ENCODE measurements around the gene NACC2. TPM values are rescaled to one million over a fixed set of nuclear protein-coding genes. Genes with fewer than 3 reads are reported as not detected.
A peak's percentile ranks its signal among the peaks of the same experiment; 100 is the strongest.
"Not testable (repeated sequence)": the region's sequence is repeated elsewhere in the genome, so short reads cannot be mapped to it uniquely, and the experiment has no call there.

NACC2 gene
- total RNA-seq, 2 experiments from 2014 or later = 4.2 to 5.2 TPM

GRCh38 chr9:136107953-136108647, 13.0 kb upstream of the NACC2 start:
- ATAC-seq (no peak), DNase-seq (no peak)
- ChIA-PET CTCF (interaction anchor here (1.1 to 1.4 kb wide), 2 partner anchors 12 to 14 kb away, joined by 3 read pairs; no protein-coding TSS in a partner anchor), POLR2A (no interaction called here)
- peak overlapping the region; percentile 78 for H3K4me3 Mint-ChIP-seq
- H3K4me1 Mint-ChIP-seq = peaks cover 57% of the 10 kb centered on the region
- H3K9me3 Mint-ChIP-seq (ENCODE audit: low read depth) = no peaks in the 10 kb centered on the region
- intact Hi-C loops (cut with DNase I, micrococcal nuclease) = loop anchor here (2.0 to 5.0 kb wide), 5 partner anchors 116 to 375 kb away; partner anchors contain the start of genes CAMSAP1 (in 1 of the 2), DNLZ (in 1 of the 2), SEC16A (in 1 of the 2) and SNAPC4 (in 1 of the 2)
- no peaks in the 10 kb centered on the region for H3K36me3 Mint-ChIP-seq (ENCODE audit: low read depth)
- H3K27me3 Mint-ChIP-seq = no peaks in the 10 kb centered on the region
- peak overlapping the region; percentile 84 for H3K27ac Mint-ChIP-seq

DNA sequence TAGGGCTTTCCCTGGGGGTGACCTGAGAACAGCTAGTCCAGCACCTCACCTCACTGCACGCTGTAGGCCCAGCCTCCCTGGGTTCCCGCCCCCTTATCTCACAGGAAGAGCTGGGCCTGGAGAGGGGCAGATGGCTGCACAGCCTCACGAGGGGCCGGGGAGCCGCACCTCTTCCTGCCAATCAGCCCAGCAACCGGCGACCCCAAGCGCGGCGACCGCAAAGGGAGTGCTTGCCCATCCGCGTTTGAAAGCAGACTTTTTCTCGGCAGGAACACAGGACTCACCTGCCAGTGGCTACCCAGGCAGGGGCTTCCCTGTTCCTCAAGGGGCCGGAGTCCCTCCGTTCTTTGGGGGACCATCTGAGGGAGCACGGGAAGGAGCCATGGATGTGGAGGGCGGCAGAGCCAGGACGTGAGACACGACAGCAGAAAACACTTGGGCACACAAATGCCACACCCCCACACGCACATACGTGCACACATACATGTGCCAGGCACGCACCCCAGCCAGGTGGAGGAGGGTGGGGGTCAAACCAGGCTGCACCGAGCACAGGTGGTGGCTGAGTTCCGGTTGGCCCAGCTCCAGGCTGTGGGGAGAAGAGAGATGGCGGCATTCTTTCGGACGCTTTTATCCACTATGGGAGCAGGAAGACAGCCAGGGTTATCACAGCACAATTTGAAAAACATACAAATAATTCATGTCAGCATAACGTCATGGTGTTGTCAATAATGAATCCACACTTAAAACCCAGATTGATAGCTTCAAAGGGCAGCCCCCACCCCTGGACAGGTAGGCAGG, 12.3 kb upstream of the NACC2 start:
- intact Hi-C loops (cut with DNase I, micrococcal nuclease) = loop anchor here (5.0 kb wide), 4 partner anchors 115 to 295 kb away; partner anchors contain the start of genes CAMSAP1 (in 1 of the 2), DNLZ (in 1 of the 2) and SNAPC4 (in 1 of the 2)
- Mint-ChIP-seq H3K4me3 (peak overlapping the region; percentile 70), H3K27ac (peak overlapping the region; percentile 84), H3K27me3 (no peaks in the 10 kb centered on the region), H3K4me1 (peaks cover 50% of the 10 kb centered on the region), H3K36me3 (ENCODE audit: low read depth) (no peaks in the 10 kb centered on the region), H3K9me3 (ENCODE audit: low read depth) (no peaks in the 10 kb centered on the region)
- ATAC-seq (peak; percentile 17), DNase-seq (peak; percentile 66)
- POLR2A ChIA-PET = interaction anchor here (1.1 kb wide), 1 partner anchor 10 kb away, joined by 4 read pairs; no protein-coding TSS in a partner anchor
- CTCF ChIA-PET = interaction anchor here (1.1 to 1.4 kb wide), 3 partner anchors 11 to 17 kb away, joined by 3 read pairs; no protein-coding TSS in a partner anchor

DNA sequence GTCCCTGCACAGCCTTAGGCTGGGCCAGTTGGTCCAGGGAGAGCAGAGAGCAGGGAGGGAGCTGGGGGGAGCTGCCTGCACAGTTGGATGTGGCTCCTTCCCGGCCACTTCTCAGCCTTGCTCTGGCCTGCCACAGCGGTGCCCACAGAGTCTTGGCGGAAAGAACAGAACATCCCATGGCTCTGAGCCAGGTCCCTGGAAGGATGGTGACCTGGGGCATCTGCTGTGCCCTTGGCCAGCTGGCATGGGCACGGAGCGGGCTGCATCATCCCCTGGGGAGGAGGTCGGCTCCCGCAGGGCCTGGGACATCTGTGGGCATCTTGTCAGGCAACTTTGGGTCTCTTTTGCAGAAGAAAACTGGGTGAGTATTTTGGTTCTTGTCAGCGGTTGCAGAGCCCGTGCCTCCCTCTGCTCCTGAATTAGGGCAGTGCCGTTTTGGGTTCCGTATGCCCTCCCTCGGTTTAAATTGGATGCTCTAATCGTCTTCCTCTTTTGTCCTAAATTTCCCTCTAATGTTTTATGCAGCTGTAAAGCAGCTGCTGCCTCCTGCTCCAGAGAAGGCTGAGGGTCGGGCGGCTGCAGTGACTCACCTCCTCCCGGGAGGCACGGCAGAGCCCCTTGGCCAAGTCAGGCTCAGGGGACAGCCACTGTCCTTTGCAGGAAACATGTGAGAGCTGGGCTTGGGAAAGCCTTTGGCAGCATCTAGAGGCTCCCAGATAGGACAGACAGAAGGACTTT, 10.5 kb upstream of the NACC2 start:
- CTCF ChIA-PET = interaction anchor here (0.9 to 1.2 kb wide), 2 partner anchors 14 to 15 kb away, joined by 3 read pairs; no protein-coding TSS in a partner anchor
- H3K4me1 Mint-ChIP-seq = peaks cover 33% of the 10 kb centered on the region
- DNase-seq (no peak), ATAC-seq (no peak)
- POLR2A ChIA-PET = interaction anchor here (0.6 to 1.1 kb wide), 2 partner anchors 8 to 196 kb away, joined by 4 read pairs; no protein-coding TSS in a partner anchor
- no peaks in the 10 kb centered on the region for H3K9me3 Mint-ChIP-seq (ENCODE audit: low read depth)
- intact Hi-C loops (cut with DNase I, micrococcal nuclease) = loop anchor here (5.0 kb wide), 4 partner anchors 113 to 297 kb away; partner anchors contain the start of genes CAMSAP1 (in 1 of the 2), DNLZ (in 1 of the 2) and SNAPC4 (in 1 of the 2)
- no peaks in the 10 kb centered on the region for H3K36me3 Mint-ChIP-seq (ENCODE audit: low read depth)
- no peaks in the 10 kb centered on the region for H3K27me3 Mint-ChIP-seq
- H3K27ac Mint-ChIP-seq = peak overlapping the region; percentile 17
- H3K4me3 Mint-ChIP-seq = no peak overlapping the region

- ChIA-PET CTCF (no interaction called here), POLR2A (interaction anchor here (0.6 kb wide), 1 partner anchor 195 kb away, joined by 4 read pairs; no protein-coding TSS in a partner anchor)
- Mint-ChIP-seq H3K36me3 (ENCODE audit: low read depth) (no peaks in the 10 kb centered on the region), H3K4me1 (peaks cover 26% of the 10 kb centered on the region), H3K27me3 (no peaks in the 10 kb centered on the region), H3K9me3 (ENCODE audit: low read depth) (no peaks in the 10 kb centered on the region), H3K4me3 (no peak overlapping the region), H3K27ac (no peak overlapping the region)
- DNase-seq (no peak), ATAC-seq (no peak)
- intact Hi-C loops (cut with DNase I, micrococcal nuclease) = loop anchor here (5.0 kb wide), 4 partner anchors 113 to 297 kb away; partner anchors contain the start of genes CAMSAP1 (in 1 of the 2), DNLZ (in 1 of the 2) and SNAPC4 (in 1 of the 2)
These were observed 9.8 kb upstream of the NACC2 start for GRCh38 chr9:136104916-136105315.

DNA sequence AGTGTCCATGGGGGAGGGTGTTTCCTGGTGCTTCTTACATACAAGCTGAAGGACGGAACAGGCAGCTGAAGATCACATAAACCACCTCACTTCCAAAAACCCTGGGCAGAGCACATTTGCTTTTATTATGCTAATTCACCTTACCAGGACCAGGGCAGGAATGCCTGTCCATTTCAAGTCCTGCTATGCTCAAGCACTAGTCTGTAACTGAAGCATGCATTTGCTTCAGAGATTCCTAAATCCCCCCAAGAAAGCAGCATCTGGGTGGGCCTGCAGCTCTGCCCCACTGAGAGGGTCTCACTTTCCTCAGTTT, 9.4 kb upstream of the NACC2 start:
- intact Hi-C loops (cut with DNase I, micrococcal nuclease) = no loop called here
- Mint-ChIP-seq H3K4me3 (no peak overlapping the region), H3K27ac (no peak overlapping the region), H3K36me3 (ENCODE audit: low read depth) (no peaks in the 10 kb centered on the region), H3K9me3 (ENCODE audit: low read depth) (no peaks in the 10 kb centered on the region), H3K4me1 (peaks cover 25% of the 10 kb centered on the region), H3K27me3 (no peaks in the 10 kb centered on the region)
- ChIA-PET POLR2A (no interaction called here), CTCF (interaction anchor here (0.5 kb wide), 1 partner anchor 283 kb away, joined by 3 read pairs; no protein-coding TSS in a partner anchor)
- ATAC-seq (no peak), DNase-seq (no peak)

GRCh38 chr9:136103651-136104487, 8.8 kb upstream of the NACC2 start:
- no peak for DNase-seq
- H3K27ac Mint-ChIP-seq = no peak overlapping the region
- H3K9me3 Mint-ChIP-seq (ENCODE audit: low read depth) = no peaks in the 10 kb centered on the region
- H3K4me3 Mint-ChIP-seq = no peak overlapping the region
- no peaks in the 10 kb centered on the region for H3K36me3 Mint-ChIP-seq (ENCODE audit: low read depth)
- intact Hi-C loops (cut with DNase I, micrococcal nuclease) = no loop called here
- no peak for ATAC-seq
- no peaks in the 10 kb centered on the region for H3K27me3 Mint-ChIP-seq
- ChIA-PET POLR2A (no interaction called here), CTCF (interaction anchor here (0.5 kb wide), 1 partner anchor 283 kb away, joined by 3 read pairs; no protein-coding TSS in a partner anchor)
- H3K4me1 Mint-ChIP-seq = peaks cover 25% of the 10 kb centered on the region

DNA sequence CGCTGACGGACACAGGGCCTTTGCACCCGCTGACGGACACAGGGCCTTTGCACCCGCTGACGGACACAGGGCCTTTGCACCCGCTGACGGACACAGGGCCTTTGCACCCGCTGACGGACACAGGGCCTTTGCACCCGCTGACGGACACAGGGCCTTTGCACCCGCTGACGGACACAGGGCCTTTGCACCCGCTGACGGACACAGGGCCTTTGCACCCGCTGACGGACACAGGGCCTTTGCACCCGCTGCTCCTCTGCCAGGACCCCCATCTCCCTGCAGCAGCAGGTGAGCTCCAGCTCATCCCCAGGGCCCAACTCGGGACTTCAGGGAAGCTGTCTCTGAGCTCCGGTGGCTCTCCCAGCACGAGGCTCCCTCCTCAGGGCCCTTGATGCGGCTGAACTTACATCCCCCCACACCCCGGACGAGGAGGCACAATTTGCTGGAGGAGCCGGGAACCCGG, 6.6 kb upstream of the NACC2 start:
- H3K27ac Mint-ChIP-seq; H3K36me3 Mint-ChIP-seq (ENCODE audit: low read depth); DNase-seq; H3K4me1 Mint-ChIP-seq; intact Hi-C loops (cut with DNase I, micrococcal nuclease); H3K9me3 Mint-ChIP-seq (ENCODE audit: low read depth); POLR2A ChIA-PET; ATAC-seq; H3K4me3 Mint-ChIP-seq; H3K27me3 Mint-ChIP-seq: not testable (repeated sequence)
- CTCF ChIA-PET = interaction anchor here (0.8 kb wide), 1 partner anchor 12 kb away, joined by 4 read pairs; no protein-coding TSS in a partner anchor

GRCh38 chr9:136100700-136101614, 5.9 kb upstream of the NACC2 start:
- H3K27ac Mint-ChIP-seq = no peak overlapping the region
- POLR2A ChIA-PET = interaction anchor here (0.6 kb wide), 1 partner anchor 11 kb away, joined by 4 read pairs; no protein-coding TSS in a partner anchor
- no peak overlapping the region for H3K4me3 Mint-ChIP-seq
- H3K36me3 Mint-ChIP-seq (ENCODE audit: low read depth) = no peaks in the 10 kb centered on the region
- intact Hi-C loops (cut with DNase I, micrococcal nuclease) = no loop called here
- H3K4me1 Mint-ChIP-seq = peaks cover 2% of the 10 kb centered on the region
- ATAC-seq (no peak), DNase-seq (no peak)
- CTCF ChIA-PET = no interaction called here
- peaks cover 5% of the 10 kb centered on the region for H3K27me3 Mint-ChIP-seq
- H3K9me3 Mint-ChIP-seq (ENCODE audit: low read depth) = no peaks in the 10 kb centered on the region

DNA sequence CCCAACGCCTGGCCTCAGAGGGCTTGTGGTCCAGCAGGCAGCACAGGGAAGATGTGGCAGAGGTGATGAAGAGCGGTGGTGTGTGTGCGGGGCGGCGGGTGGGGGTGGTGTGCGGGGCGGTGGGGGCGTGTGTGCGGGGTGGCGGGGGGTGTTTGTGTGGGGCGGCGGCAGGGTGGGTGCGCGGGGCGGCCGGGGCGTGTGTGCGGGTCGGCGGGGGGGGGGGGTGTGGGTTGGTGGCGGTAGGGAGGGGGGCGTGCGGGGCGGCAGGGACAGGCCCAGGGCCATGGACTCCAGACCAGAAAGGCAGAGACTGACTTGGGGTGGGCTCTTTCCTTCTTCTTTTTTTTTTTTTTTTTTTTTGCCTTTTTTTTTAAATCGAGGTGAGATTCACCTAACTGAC, 4.5 kb upstream of the NACC2 start:
- intact Hi-C loops (cut with DNase I, micrococcal nuclease) = no loop called here
- no peak for DNase-seq
- no peak overlapping the region for H3K27ac Mint-ChIP-seq
- no peaks in the 10 kb centered on the region for H3K36me3 Mint-ChIP-seq (ENCODE audit: low read depth)
- H3K9me3 Mint-ChIP-seq (ENCODE audit: low read depth) = no peaks in the 10 kb centered on the region
- H3K27me3 Mint-ChIP-seq = peaks cover 5% of the 10 kb centered on the region
- ChIA-PET POLR2A (no interaction called here), CTCF (no interaction called here)
- no peaks in the 10 kb centered on the region for H3K4me1 Mint-ChIP-seq
- H3K4me3 Mint-ChIP-seq = no peak overlapping the region
- no peak for ATAC-seq

GRCh38 chr9:136098844-136099243, 3.8 kb upstream of the NACC2 start:
- DNase-seq = no peak
- intact Hi-C loops (cut with DNase I, micrococcal nuclease) = no loop called here
- POLR2A ChIA-PET = no interaction called here
- no peaks in the 10 kb centered on the region for H3K4me1 Mint-ChIP-seq
- peaks cover 5% of the 10 kb centered on the region for H3K27me3 Mint-ChIP-seq
- no peak for ATAC-seq
- H3K4me3 Mint-ChIP-seq = no peak overlapping the region
- no peaks in the 10 kb centered on the region for H3K9me3 Mint-ChIP-seq (ENCODE audit: low read depth)
- no peaks in the 10 kb centered on the region for H3K36me3 Mint-ChIP-seq (ENCODE audit: low read depth)
- no peak overlapping the region for H3K27ac Mint-ChIP-seq
- CTCF ChIA-PET = no interaction called here

All from activated CD4-positive, alpha-beta T cell treated with anti-CD3 and anti-CD28 coated beads for 36 hours (primary cell).